ENCODE data around the gene ATRNL1. TPM values are rescaled to one million over a fixed set of nuclear protein-coding genes. Genes with fewer than 3 reads are reported as not detected.

ATRNL1 gene
- polyA plus RNA-seq, 1 of the 3 experiments (the other 2 are of a cell fraction), result 0.67 TPM

GRCh38 chr10:115321360-115321759, 228.2 kb downstream of the ATRNL1 start:
- Histone ChIP-seq H3K79me2 (ENCODE audit: insufficient read depth) (no peaks in the 10 kb centered on the region), H3K4me2 (no peak overlapping the region), H3K4me1 (ENCODE audit: control insufficient read depth in 1 of 2, insufficient read depth in 2 of 2, low read depth in 1 of 2, low read length in 1 of 2) (no peaks in the 10 kb centered on the region), H4K20me1 (ENCODE audit: insufficient read depth) (no peaks in the 10 kb centered on the region), H3K4me3 (ENCODE audit: low read depth in 2 of 2, low read length in 1 of 2) (no peak overlapping the region), H3K36me3 (replicated peaks in 1 of 2; ENCODE audit: control insufficient read depth in 1 of 2, insufficient read depth in 2 of 2, low read length in 1 of 2) (no peaks in the 10 kb centered on the region), H3F3A (replicated peaks; ENCODE audit: insufficient read depth) (no peaks in the 10 kb centered on the region), H3K9ac (no peak overlapping the region), H3K27ac (ENCODE audit: low read depth in 2 of 2, low read length in 1 of 2) (no peak overlapping the region), H3K9me2 (no peaks in the 10 kb centered on the region), H3K9me3 (no peaks in the 10 kb centered on the region), H3K27me3 (ENCODE audit: insufficient read depth) (no peaks in the 10 kb centered on the region), H2AFZ (ENCODE audit: low read depth) (no peak overlapping the region)
- ChIA-PET POLR2A (no interaction called here), CTCF (no interaction called here)
- no peak for DNase-seq
- TF ChIP-seq TEAD4 (IDR thresholded peaks at IDR 0.05; ENCODE audit: borderline replicate concordance, insufficient read depth), result no peak
- TF ChIP-seq TAF1 (IDR thresholded peaks at IDR 0.05; ENCODE audit: borderline replicate concordance, low read depth, low read length), result no peak
- no peak for TF ChIP-seq RAD21 (IDR thresholded peaks at IDR 0.05; ENCODE audit: low read length)
- no peak for TF ChIP-seq FOXM1 (IDR thresholded peaks at IDR 0.05; ENCODE audit: low read depth)
- no peak for TF ChIP-seq SIN3A (IDR thresholded peaks at IDR 0.05; ENCODE audit: borderline replicate concordance, low read depth, low read length)
- no peak for TF ChIP-seq ELF1 (IDR thresholded peaks at IDR 0.05)
- 38% methylated on average over 2 of the region's 2 CpGs for WGBS (ENCODE audit: low lambda C conversion rate)

DNA sequence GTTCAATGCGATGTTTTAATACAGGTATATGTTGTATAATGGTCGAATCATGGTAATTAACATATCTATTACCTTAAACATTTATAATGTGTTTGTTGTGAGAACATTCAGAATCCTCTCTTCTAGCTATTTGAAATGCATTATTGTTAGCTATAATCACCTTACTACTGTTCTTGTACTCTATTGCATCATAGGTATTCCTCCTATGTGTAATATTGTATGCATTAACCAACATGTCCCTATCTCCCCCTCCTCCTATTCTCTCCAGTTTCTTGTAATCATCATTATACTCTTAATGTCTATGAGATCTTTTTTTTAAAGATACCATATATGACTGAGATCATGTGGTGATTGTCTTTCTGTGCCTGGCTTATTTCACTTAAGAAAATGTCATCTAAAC, 235.2 kb downstream of the ATRNL1 start:
- Histone ChIP-seq H3F3A (replicated peaks; ENCODE audit: insufficient read depth) (no peaks in the 10 kb centered on the region), H3K79me2 (ENCODE audit: insufficient read depth) (no peaks in the 10 kb centered on the region), H3K36me3 (replicated peaks in 1 of 2; ENCODE audit: control insufficient read depth in 1 of 2, insufficient read depth in 2 of 2, low read length in 1 of 2) (no peaks in the 10 kb centered on the region), H3K9ac (no peak overlapping the region), H3K9me3 (no peaks in the 10 kb centered on the region), H2AFZ (ENCODE audit: low read depth) (no peak overlapping the region), H3K27me3 (ENCODE audit: insufficient read depth) (no peaks in the 10 kb centered on the region), H3K4me2 (no peak overlapping the region), H3K27ac (ENCODE audit: low read depth in 2 of 2, low read length in 1 of 2) (no peak overlapping the region), H4K20me1 (ENCODE audit: insufficient read depth) (no peaks in the 10 kb centered on the region), H3K9me2 (no peaks in the 10 kb centered on the region), H3K4me1 (ENCODE audit: control insufficient read depth in 1 of 2, insufficient read depth in 2 of 2, low read depth in 1 of 2, low read length in 1 of 2) (no peaks in the 10 kb centered on the region), H3K4me3 (ENCODE audit: low read depth in 2 of 2, low read length in 1 of 2) (no peak overlapping the region)
- TF ChIP-seq MXI1 (IDR thresholded peaks at IDR 0.05; ENCODE audit: low read depth, low read length) (no peak), TCF12 (IDR thresholded peaks at IDR 0.05) (no peak), POLR2AphosphoS5 (IDR thresholded peaks at IDR 0.05; ENCODE audit: low read depth, low read length) (no peak), RCOR1 (IDR thresholded peaks at IDR 0.05; ENCODE audit: low read length) (no peak), MEF2A (IDR thresholded peaks at IDR 0.05; ENCODE audit: borderline replicate concordance, low read depth) (no peak), SMC3 (IDR thresholded peaks at IDR 0.05; ENCODE audit: low read depth, low read length) (no peak), RFX5 (IDR thresholded peaks at IDR 0.05; ENCODE audit: low read length) (no peak), NFIC (IDR thresholded peaks at IDR 0.05; ENCODE audit: borderline replicate concordance) (no peak), GABPA (IDR thresholded peaks at IDR 0.05; ENCODE audit: low read depth) (no peak), YY1 (IDR thresholded peaks at IDR 0.05; ENCODE audit: low read depth) (no peak), USF1 (IDR thresholded peaks at IDR 0.05; ENCODE audit: borderline replicate concordance, low read depth) (no peak), EZH2phosphoT487 (IDR thresholded peaks at IDR 0.05; ENCODE audit: borderline replicate concordance, low read depth) (no peak), GATA2 (CRISPR knock-in tag; IDR thresholded peaks at IDR 0.05) (no peak), TEAD4 (IDR thresholded peaks at IDR 0.05; ENCODE audit: borderline replicate concordance, insufficient read depth) (no peak), FOXM1 (IDR thresholded peaks at IDR 0.05; ENCODE audit: low read depth) (no peak), TAF1 (IDR thresholded peaks at IDR 0.05; ENCODE audit: borderline replicate concordance, low read depth, low read length) (no peak)
- TF ChIP-seq, protein P1, sequence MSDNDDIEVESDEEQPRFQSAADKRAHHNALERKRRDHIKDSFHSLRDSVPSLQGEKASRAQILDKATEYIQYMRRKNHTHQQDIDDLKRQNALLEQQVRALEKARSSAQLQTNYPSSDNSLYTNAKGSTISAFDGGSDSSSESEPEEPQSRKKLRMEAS (IDR thresholded peaks at IDR 0.05; ENCODE audit: low read depth), result no peak
- TF ChIP-seq, protein P2, sequence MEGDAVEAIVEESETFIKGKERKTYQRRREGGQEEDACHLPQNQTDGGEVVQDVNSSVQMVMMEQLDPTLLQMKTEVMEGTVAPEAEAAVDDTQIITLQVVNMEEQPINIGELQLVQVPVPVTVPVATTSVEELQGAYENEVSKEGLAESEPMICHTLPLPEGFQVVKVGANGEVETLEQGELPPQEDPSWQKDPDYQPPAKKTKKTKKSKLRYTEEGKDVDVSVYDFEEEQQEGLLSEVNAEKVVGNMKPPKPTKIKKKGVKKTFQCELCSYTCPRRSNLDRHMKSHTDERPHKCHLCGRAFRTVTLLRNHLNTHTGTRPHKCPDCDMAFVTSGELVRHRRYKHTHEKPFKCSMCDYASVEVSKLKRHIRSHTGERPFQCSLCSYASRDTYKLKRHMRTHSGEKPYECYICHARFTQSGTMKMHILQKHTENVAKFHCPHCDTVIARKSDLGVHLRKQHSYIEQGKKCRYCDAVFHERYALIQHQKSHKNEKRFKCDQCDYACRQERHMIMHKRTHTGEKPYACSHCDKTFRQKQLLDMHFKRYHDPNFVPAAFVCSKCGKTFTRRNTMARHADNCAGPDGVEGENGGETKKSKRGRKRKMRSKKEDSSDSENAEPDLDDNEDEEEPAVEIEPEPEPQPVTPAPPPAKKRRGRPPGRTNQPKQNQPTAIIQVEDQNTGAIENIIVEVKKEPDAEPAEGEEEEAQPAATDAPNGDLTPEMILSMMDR (IDR thresholded peaks at IDR 0.05), result no peak
- ChIA-PET CTCF (no interaction called here), POLR2A (no interaction called here)
- 50% methylated on average over 2 of the region's 2 CpGs for WGBS (ENCODE audit: low lambda C conversion rate)
- no peak for DNase-seq
